Heart left ventricle (tissue), 16 donors: ENCODE data around the gene PLEKHD1. TPM values are rescaled to one million over a fixed set of nuclear protein-coding genes. Genes with fewer than 3 reads are reported as not detected.

ENCODE experiments used
- ATAC-seq, 4 donors: fragments of 200-7000 bp; cut with Tn5 transposase; one replicate each; pipeline ENCODE4 v1.9.1; 2020 to 2022; ENCODE audit warnings: moderate library complexity in 4 of 4, mild to moderate bottlenecking in 3 of 4, moderate number of reproducible peaks in 1 of 4
- DNase-seq, 5 donors: peaks; one replicate each; pipeline ENCODE4 v3.0.0-alpha.2; 2020
- H3K27ac ChIP-seq, 12 donors: fragments of 200-600 bp; sonication (generic) in 4 of 12; one replicate each; pipeline versions ENCODE4 v1.5.0 to v1.8.0; 2016 to 2022; ENCODE audit warnings: mild to moderate bottlenecking in 2 of 12
- H3K27me3 ChIP-seq, 9 donors: fragments of 200-600 bp; sonication (generic) in 2 of 9; one replicate each; pipeline versions ENCODE4 v1.5.1 to v1.8.0; 2016 to 2022; ENCODE audit warnings: mild to moderate bottlenecking in 3 of 9
- H3K36me3 ChIP-seq, 9 donors: fragments of 200-600 bp; sonication (generic) in 2 of 9; one replicate each; pipeline versions ENCODE4 v1.5.0 to v1.8.0; 2018 to 2022; ENCODE audit warnings: mild to moderate bottlenecking in 2 of 9
- H3K4me1 ChIP-seq, 12 donors: fragments of 200-600 bp; sonication (generic) in 4 of 12; one replicate each; pipeline versions ENCODE4 v1.5.0 to v1.8.0; 2016 to 2022; ENCODE audit warnings: mild to moderate bottlenecking in 3 of 12
- H3K4me3 ChIP-seq, 12 donors: fragments of 200-600 bp; sonication (generic) in 4 of 12; one replicate each; pipeline versions ENCODE4 v1.5.0 to v1.8.0; 2017 to 2022; ENCODE audit warnings: mild to moderate bottlenecking in 9 of 12, moderate library complexity in 4 of 12
- H3K9me3 ChIP-seq, 12 donors: fragments of 200-600 bp; sonication (generic) in 4 of 12; one replicate each; pipeline versions ENCODE4 v1.5.0 to v1.8.0; 2016 to 2022; ENCODE audit warnings: mild to moderate bottlenecking in 1 of 12
- CTCF ChIP-seq, 12 donors: fragments of 200-600 bp; sonication (generic) in 4 of 12; IDR thresholded peaks; one replicate each; pipeline versions ENCODE4 v1.5.0 to v1.8.0; 2018 to 2022; ENCODE audit warnings: antibody characterized with exemption in 12 of 12, mild to moderate bottlenecking in 5 of 12
- POLR2A ChIP-seq, 2 donors: fragments of 450-650 bp; IDR thresholded peaks; one replicate each; pipeline ENCODE4 v1.6.1; 2017; ENCODE audit warnings: antibody characterized with exemption in 2 of 2, mild to moderate bottlenecking in 2 of 2, moderate library complexity in 2 of 2
- WGBS, 4 donors: extraction: QIAGEN DNeasy Blood & Tissue Kit in 2 of 4; methylation state at CpG; one replicate each; pipeline versions ENCODE4 v1.1.5 to v1.1.7; 2013 to 2018; 5-methylcytosine and 5-hydroxymethylcytosine counted together
- intact Hi-C, 10 donors: fragments of 100-400 bp; cut with DNase I; formaldehyde crosslinking; loops; one replicate each; pipeline versions ENCODE4 v1.11.1 to v1.14.2; 2022
- polyA plus RNA-seq, 2 donors: library from polyadenylated mRNA; stranded (reverse); fragments of 200-250 nt; gene quantifications; one replicate each; pipeline ENCODE4 v1.2.3, GENCODE V29; 2013
- total RNA-seq, 9 donors: library from RNA; depleted of rRNA in 2 of 9; stranded (reverse); fragments of >200 nt in 2 of 9; fragmentation: NEBNext Ultra II Directional in 3 of 9; extraction: Animal tissue kit (Norgen Biotek cat#: 25700) in 3 of 9; gene quantifications; one replicate each; pipeline versions ENCODE4 v1.1.0 to v1.2.4, GENCODE V29; 2016 to 2023
- donor health status: ischemic (EF 13 %, LVEDD 7.1; RV severe dilation, severe dysfunction).
- donor health status: healthy with polysubstance abuse.
- donor health status: DM: no; HTN: yes; CAD: no.
- donor health status: DM: no; HTN: no; CAD: no.
- donor health status: ischemic (EF 25% LVEDD 6.9; RV normal size, moderate dysfunction).
- donor health status: ischemic (EF 25% LVEDD 5.7; RV mildly dilated, moderate dysfunction).
- donor health status: healthy.
- donor health status: DM: yes; HTN: yes; CAD: no.
- donor health status: ischemic (EF 35%, LVEDD 5.7; RV mildly dilated, moderate dysfunction).
- donor health status: nonischemic (EF 11% LVEDD 7.7; RV severe dilation, severe dysfunction).
- donor health status: DM: yes; HTN: yes; CAD: no.
- donor health status: PGD.
- donor health status: ischemic (EF 29% LVEDD 5.4; RV normal size, mild dysfunction).
- donor health status: nonischemic (EF 23%, LVEDD 6.1; RV moderate dilation, normal function).

PLEKHD1 gene
- total and polyA plus RNA-seq, 11 donors: 0.04 to 0.45 (median 0.12) TPM; not detected in 4

- H3K4me1 ChIP-seq: peaks cover 10 to 36% (median 28%) of the 10 kb centered on the region in 12 donors
- no peak overlapping the region for H3K27ac ChIP-seq
- peak overlapping the region in 7 of 12 donors; percentile 12 to 54 (median 31) for H3K4me3 ChIP-seq
- no peaks in the 10 kb centered on the region for H3K9me3 ChIP-seq
- H3K36me3 ChIP-seq: no peaks in the 10 kb centered on the region
- ATAC-seq (no peak), DNase-seq (no peak)
- H3K27me3 ChIP-seq: peaks cover 44 to 96% (median 82%) of the 10 kb centered on the region in 9 donors
- WGBS, 4 donors: 12 to 30% (median 22%) methylated on average over 28 to 51 of the region's 51 CpGs
- TF ChIP-seq CTCF (IDR thresholded peaks at IDR 0.05) (no peak), POLR2A (IDR thresholded peaks at IDR 0.05) (no peak)
- intact Hi-C loops: loop anchor here in 4 of 10 donors (5.0 to 10.0 kb wide), 3 partner anchors 36 to 329 kb away; no protein-coding TSS in a partner anchor
Measured at GRCh38 chr14:69573205-69573830, 88.8 kb downstream of the PLEKHD1 start.

GRCh38 chr14:69573831-69574262 is 89.3 kb downstream of the PLEKHD1 start:
- ATAC-seq: no peak
- Histone ChIP-seq H3K36me3 (no peaks in the 10 kb centered on the region), H3K4me1 (peaks cover 10 to 36% (median 28%) of the 10 kb centered on the region in 12 donors), H3K9me3 (no peaks in the 10 kb centered on the region), H3K4me3 (peak overlapping the region in 6 of 12 donors; percentile 1 to 35 (median 26)), H3K27me3 (peaks cover 44 to 91% (median 77%) of the 10 kb centered on the region in 9 donors), H3K27ac (no peak overlapping the region)
- intact Hi-C loops: loop anchor here in 5 of 10 donors (2.0 to 10.0 kb wide), 4 partner anchors 37 to 329 kb away; no protein-coding TSS in a partner anchor
- TF ChIP-seq POLR2A (IDR thresholded peaks at IDR 0.05) (no peak), CTCF (IDR thresholded peaks at IDR 0.05) (no peak)
- DNase-seq: no peak
- 1 to 4% (median 2%) methylated on average over 11 to 15 of the region's 15 CpGs for WGBS, 4 donors

- peak; percentile 62 to 90 (median 79) for TF ChIP-seq CTCF (IDR thresholded peaks at IDR 0.05)
- TF ChIP-seq POLR2A (IDR thresholded peaks at IDR 0.05): no peak
- intact Hi-C loops: loop anchor here in 5 of 10 donors (2.0 to 10.0 kb wide), 4 partner anchors 37 to 330 kb away; no protein-coding TSS in a partner anchor
- Histone ChIP-seq H3K36me3 (no peaks in the 10 kb centered on the region), H3K27me3 (peaks cover 41 to 86% (median 71%) of the 10 kb centered on the region in 9 donors), H3K4me3 (peak within 1 kb of the TSS in 9 of 12 donors; percentile 1 to 38 (median 22)), H3K4me1 (peaks cover 10 to 36% (median 28%) of the 10 kb centered on the region in 12 donors), H3K9me3 (no peaks in the 10 kb centered on the region), H3K27ac (no peak within 1 kb of the TSS)
- DNase-seq: peak in 2 of 5 donors; percentile 34 to 77
- ATAC-seq: peak in 3 of 4 donors; percentile 27 to 52 (median 52)
- 1 to 2% (median 1%) methylated on average over 36 to 52 of the region's 52 CpGs for WGBS, 4 donors
Measured at GRCh38 chr14:69574263-69574953, 89.9 kb downstream of the PLEKHD1 start, which contains the start of gene CCDC177. CCDC177 (minus strand) TSS chr14:69574871; CDS start chr14:69573622, 1,249 bp downstream.

- intact Hi-C loops: loop anchor here in 5 of 10 donors (2.0 to 10.0 kb wide), 4 partner anchors 38 to 330 kb away; no protein-coding TSS in a partner anchor
- DNase-seq (no peak), ATAC-seq (no peak)
- Histone ChIP-seq H3K27me3 (peaks cover 40 to 80% (median 66%) of the 10 kb centered on the region in 9 donors), H3K4me3 (peak overlapping the region in 1 of 12 donors; percentile 31), H3K27ac (no peak overlapping the region), H3K36me3 (no peaks in the 10 kb centered on the region), H3K9me3 (no peaks in the 10 kb centered on the region), H3K4me1 (peaks cover 10 to 36% (median 28%) of the 10 kb centered on the region in 12 donors)
- WGBS, 4 donors: 48 to 54% (median 50%) methylated on average over 5 of the region's 5 CpGs
- TF ChIP-seq POLR2A (IDR thresholded peaks at IDR 0.05) (no peak), CTCF (IDR thresholded peaks at IDR 0.05) (peak in 1 of 12 donors; percentile 3)
Measured at GRCh38 chr14:69574954-69575295, 90.4 kb downstream of the PLEKHD1 start.
